GM23338 (cell line): ENCODE results near the gene NTRK3. TPM values are rescaled to one million over a fixed set of nuclear protein-coding genes. Genes with fewer than 3 reads are reported as not detected.

ENCODE experiments used
- CREB1 ChIP-seq: fragments of 250-450 bp; sonication (Bioruptor Pico); IDR thresholded peaks from 2 replicates; pipeline ENCODE4 v1.5.0; 2020; ENCODE audit warnings: low read depth, mild to moderate bottlenecking, moderate library complexity
- CTCF ChIP-seq, 2 experiments: fragments of 200-600 bp in 1 of 2; sonication (generic) in 1 of 2; conservative IDR thresholded peaks; 2 replicates each; pipeline versions ENCODE4 v1.5.1 to v1.6.1; 2016 to 2017; ENCODE audit warnings: antibody characterized with exemption in 2 of 2, low read depth in 2 of 2, mild to moderate bottlenecking in 2 of 2, moderate library complexity in 1 of 2
- EZH2 ChIP-seq: fragments of 200-600 bp; sonication (generic); IDR thresholded peaks from one replicate; pipeline ENCODE4 v1.8.0; 2017; ENCODE audit warnings: antibody characterized with exemption, mild to moderate bottlenecking, low read depth; ENCODE audit not compliant: unreplicated experiment
- EZH2phosphoT487 ChIP-seq: fragments of 200-600 bp; sonication (generic); IDR thresholded peaks from one replicate; pipeline ENCODE4 v1.8.1; 2018; ENCODE audit warnings: antibody characterized with exemption; ENCODE audit not compliant: unreplicated experiment
- JUNB ChIP-seq: IDR thresholded peaks from one replicate; pipeline ENCODE4 v1.6.1; 2016; ENCODE audit warnings: antibody characterized with exemption; ENCODE audit not compliant: unreplicated experiment
- POLR2AphosphoS5 ChIP-seq: IDR thresholded peaks from 2 replicates; pipeline ENCODE4 v1.6.1; 2016; ENCODE audit warnings: antibody characterized with exemption, low read depth
- REST ChIP-seq: IDR thresholded peaks from one replicate; pipeline ENCODE4 v1.6.1; 2018; ENCODE audit warnings: antibody characterized with exemption; ENCODE audit not compliant: unreplicated experiment
- ZNF114 ChIP-seq: fragments of 250-450 bp; sonication (Bioruptor Pico); IDR thresholded peaks from 2 replicates; pipeline ENCODE4 v1.5.0; 2020; ENCODE audit warnings: mild to moderate bottlenecking, moderate library complexity
- ZNF462 ChIP-seq: fragments of 250-450 bp; sonication (Bioruptor Pico); IDR thresholded peaks from 2 replicates; pipeline ENCODE4 v1.5.0; 2020; ENCODE audit warnings: mild to moderate bottlenecking, moderate library complexity
- polyA plus RNA-seq: library from polyadenylated mRNA; unstranded; fragments of >200 nt; fragmentation: Nextera tagmentation; extraction: Ambion mirVana; gene quantifications from 2 replicates; pipeline ENCODE4 v1.2.1, GENCODE V29; 2016
- total RNA-seq: library from RNA; depleted of rRNA; stranded (reverse); fragments of >200 nt; shearing (Covaris generic); gene quantifications from 2 replicates; pipeline ENCODE4 v1.2.3, GENCODE V29; 2014

Gene NTRK3
- total and polyA plus RNA-seq, 2 experiments from 2014 or later, result 3.1 to 5.3 TPM

- TF ChIP-seq ZNF462 (no peak), EZH2phosphoT487 (no peak), CREB1 (CRISPR knock-in tag) (no peak), CTCF (conservative IDR thresholded peaks at IDR 0.05; ENCODE audit: low read depth in 2 of 2) (no peak), EZH2 (no peak), JUNB (no peak), REST (no peak), POLR2AphosphoS5 (no peak), ZNF114 (CRISPR knock-in tag) (no peak)
These were observed 175.9 kb downstream of the NTRK3 start (continued) for GRCh38 chr15:88080616-88081015.
